ENCODE measurements around the gene GPR65.

GPR65 gene

DNA sequence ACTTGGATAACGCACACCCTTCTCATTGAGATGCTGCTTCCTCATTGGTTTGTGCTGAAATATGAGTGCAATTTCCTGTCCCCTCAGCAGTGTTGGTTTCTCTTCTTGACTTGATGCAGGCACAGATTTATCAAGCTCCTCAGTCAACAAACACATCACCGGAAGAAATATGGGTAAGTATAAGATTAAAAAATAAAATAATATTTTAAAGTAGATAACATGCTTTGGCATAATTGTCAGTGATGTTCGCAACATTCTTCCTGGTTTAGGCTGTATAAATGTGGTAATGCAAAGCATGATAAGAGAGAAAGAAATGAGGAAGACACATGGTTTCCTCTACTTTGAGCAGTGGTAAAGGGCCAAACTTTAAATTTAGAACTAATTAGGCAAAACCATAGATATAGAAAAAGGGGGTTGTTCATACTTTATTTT lies at the start of gene GPR65:
TSS of gene GPR65 (plus strand) at position 86 of the 432 bp plus-strand sequence. CDS start 5,713 bp downstream, outside the sequence.
- DNase-seq = peak; percentile 61 to 84 (median 73)

DNA sequence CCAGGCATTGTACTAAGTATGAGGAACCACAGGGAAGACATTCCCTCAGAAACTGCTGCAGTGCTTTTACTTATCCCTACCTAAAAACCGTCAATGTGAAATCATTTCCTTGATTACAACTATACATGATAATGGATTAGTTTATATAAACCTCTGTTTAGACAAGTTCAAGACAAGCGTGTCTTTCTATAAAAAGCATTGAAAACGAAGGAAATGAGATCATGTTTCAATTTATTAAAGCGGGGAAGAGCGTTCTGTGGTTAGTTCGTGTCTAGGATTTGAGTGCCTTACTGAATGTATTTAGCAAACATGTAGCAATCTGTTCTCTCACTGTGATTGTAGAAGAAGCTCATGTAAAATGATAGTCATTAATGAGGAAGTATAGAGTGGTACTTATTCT lies 49.4 kb upstream of the GPR65 start:
- DNase-seq = peak in 2 of 3 donors; percentile 2 to 20

DNA sequence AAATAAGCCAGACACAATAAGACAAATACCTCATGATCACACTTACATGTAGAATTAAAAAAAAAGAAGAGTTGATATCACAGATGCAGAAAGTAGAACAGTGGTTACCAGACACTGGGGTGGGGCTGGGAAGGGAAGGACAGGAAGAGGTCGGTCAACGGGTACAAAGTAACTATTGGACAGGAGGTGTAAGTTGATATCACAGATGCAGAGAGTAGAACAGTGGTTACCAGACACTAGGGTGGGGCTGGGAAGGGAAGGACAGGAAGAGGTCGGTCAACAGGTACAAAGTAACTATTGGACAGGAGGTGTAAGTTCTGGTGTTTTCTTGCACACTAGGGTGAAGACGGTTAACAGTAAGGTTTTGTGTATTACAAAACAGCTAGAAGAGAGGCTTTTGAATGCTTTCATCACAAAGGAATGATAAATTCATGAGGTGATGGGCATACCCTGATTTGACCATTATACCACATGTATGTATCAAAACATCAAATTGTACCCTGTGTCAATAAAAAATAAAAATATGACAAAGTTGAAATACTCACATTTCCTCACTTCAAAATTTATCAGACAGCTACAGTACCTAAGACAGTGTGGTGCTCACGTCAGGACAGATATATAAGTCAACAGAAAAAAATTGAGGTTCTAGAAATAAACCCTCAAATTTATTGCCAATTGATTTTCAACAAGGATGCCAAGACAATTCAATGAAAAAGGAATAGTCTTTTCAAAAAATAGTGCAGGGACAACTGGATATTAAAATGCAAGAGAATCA lies 44.7 kb upstream of the GPR65 start:
- DNase-seq = no peak

DNA sequence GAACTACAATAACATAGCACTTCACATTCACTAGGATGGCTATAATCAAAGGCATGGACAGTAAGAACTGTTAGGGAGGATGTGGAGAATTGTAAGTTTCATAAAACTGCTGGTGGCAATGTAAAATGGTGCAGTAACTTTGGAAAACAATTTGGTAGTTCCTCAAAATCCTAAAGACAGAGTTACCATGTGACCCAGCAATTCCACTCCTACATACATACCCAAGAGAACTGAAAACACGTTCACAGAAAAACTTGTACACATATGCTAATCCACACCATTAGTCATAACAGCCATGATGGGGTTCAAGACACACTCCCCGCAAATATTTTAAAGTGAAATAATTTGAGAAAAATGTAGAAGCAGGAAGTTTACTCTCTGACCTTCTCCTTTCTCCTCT lies 43.7 kb upstream of the GPR65 start:
- DNase-seq = peak in 2 of 3 donors; percentile 15 to 28

GRCh38 chr14:87966816-87967215 lies 38.1 kb upstream of the GPR65 start:
- no peak for DNase-seq

DNA sequence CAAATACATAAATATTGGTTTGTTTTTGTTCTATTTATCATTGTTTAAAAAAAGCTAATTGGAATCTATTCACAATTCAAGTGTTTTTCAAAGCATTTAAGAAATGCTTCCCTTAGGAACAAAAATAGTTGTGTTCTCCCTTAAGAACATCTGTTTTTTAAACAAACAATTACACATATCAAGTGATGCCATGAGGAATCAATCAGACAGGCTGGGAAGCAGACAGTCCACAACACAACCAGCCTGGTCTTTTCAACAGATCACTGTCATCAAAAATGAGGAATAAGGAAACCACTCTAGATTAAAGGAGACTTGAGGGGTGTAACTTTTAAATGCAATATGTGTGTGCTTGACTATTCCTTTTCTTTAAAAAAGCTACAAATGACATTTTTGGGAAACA lies 37.4 kb upstream of the GPR65 start:
- DNase-seq = no peak

DNA sequence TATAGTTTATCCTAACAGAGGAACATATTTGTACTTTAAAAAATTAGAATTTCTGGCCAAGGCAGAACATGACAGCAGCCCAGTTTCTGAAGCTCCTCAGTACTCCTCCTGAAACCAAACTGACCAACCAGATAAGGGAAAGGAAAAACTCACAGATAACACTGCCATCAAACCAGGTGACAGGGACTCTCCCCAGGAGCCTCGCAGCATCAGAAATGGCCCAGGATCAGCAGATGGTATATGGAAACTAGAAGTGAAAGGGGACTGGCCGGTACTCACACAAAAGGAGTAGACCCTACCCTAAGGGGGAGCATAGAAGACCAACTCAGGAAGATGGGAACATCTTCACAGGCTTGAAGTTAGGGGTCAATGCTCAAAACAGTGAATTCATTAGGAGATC lies 33.9 kb upstream of the GPR65 start:
- DNase-seq = no peak

GRCh38 chr14:87975636-87976035 lies 29.3 kb upstream of the GPR65 start:
- DNase-seq = no peak

DNA sequence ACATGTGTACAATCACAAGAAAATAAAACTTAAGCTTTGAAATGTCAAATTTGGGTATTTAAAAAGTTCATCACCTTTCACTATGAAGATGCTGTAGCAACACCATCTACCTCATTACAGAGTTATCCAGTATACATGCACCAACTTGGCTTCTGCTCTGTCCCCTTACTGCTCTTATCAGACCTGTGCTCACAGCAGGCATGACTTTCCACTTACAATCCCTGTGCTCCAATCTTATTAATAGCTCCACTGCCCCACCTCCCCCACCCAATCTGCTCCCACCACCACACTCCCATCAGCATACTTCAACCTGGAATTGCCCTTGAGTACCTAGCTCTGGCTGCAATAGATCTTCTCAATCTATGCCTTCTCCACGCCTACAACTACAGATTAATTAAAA lies 25.2 kb upstream of the GPR65 start:
- DNase-seq = no peak

GRCh38 chr14:87989221-87989955 lies 15.5 kb upstream of the GPR65 start:
- no peak for DNase-seq

DNA sequence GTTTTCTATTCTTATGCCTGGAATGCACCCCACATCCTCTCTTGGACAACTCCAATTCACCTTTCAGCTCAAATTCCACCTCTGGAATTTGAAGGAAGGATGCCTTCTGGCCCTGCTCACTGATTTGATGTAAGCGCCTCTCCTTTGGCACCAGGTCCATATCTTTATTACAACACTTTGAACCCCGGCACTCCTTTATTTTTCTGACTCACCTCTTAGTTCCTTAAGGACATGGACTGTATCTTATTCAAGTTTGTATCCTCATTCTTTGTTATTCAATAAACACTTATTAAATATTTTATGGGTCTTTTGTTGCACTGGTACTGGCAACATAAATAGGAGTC lies 15.0 kb upstream of the GPR65 start:
- no peak for DNase-seq

- DNase-seq = peak; percentile 37 to 49 (median 38)
Observed at GRCh38 chr14:87990682-87991081, 14.3 kb upstream of the GPR65 start.

DNA sequence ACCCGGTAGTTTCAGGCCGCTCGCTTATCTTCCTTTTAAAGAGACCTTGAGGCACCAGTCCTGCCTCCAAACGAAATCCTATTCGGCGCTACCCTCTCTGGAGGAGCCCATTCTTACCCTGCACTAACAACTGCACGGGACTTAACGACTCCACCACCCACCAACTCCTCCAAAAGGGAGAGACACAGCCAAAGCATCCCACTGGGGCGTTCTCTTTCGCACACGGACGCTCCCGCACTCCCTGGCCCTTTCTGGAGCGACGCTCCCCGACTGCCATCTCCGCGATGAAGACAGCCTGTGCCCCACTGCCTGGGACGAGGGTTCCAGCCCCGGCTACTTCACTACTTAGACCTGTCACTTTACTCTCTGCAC lies 12.6 kb upstream of the GPR65 start:
- DNase-seq = peak in 1 of 3 donors; percentile 30

DNA sequence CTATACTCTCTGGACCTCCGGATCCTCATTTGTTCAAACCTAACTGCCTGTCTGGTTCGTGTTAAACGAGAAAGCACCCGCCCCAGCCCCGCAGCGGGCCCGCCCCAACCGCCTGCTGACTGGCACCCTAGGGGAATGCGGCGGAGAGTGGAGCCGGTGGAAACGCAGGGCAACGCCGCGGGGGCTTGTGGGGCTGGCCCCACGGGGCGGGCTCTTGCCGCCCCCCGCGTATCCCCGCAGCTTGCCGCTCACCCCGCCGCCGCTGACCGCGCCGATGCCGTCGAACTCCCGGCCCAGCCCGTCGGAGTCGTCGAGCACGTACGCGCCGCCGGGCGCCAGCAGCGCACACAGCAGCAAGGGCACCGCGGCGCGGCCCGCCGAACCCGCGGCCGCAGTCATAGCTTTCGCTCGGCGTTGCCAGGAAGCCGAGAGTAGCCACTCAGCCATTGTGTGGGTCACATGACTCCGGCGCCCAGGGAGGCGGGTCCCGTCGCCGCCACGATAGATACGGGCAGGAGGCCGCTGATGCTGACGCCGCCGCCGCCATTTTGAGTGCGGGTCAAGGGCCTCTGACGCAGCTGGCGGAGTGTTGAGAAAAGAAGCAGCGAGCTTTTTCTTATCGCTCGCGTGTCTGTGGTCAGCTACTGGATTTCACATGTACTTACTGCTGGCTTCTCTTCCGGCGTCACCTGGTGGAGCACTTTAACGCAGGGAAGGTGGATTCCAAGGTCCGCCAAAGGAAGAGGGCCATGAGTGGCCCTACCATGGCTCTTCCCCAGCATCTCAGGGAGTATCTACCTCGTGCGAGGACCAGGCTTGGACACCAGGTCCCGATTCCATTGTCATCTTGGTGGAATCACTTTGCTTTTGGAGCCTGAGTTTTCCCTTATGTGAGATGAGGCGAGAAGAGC lies 12.0 kb upstream of the GPR65 start, which contains the start of gene GALC:
TSS of gene GALC (minus strand) at position 465 of the 911 bp plus-strand sequence. CDS start at position 447, 18 bp downstream.
- peak; percentile 97 for DNase-seq

DNA sequence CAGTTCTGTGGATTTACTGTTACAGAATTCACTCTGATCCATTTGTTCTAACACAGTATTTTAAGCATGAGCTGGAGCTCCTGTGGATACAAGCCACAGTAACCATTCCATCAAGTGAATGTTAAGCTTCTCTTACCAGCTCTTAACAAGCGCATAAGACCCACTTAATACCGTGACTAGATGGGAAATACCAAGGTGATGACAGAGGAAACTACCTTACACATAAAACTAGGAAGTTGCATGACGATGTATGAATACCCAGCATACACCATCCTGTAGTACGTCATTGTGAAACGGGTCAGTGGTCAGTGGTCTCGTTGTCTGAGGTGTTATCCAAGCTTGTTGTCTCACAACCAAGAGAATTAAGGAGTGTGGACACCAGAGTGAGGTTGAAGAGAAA lies 10.0 kb upstream of the GPR65 start:
- peak; percentile 56 to 83 (median 72) for DNase-seq

GRCh38 chr14:87995500-87996290 lies 9.2 kb upstream of the GPR65 start:
- peak; percentile 21 to 48 (median 25) for DNase-seq

DNA sequence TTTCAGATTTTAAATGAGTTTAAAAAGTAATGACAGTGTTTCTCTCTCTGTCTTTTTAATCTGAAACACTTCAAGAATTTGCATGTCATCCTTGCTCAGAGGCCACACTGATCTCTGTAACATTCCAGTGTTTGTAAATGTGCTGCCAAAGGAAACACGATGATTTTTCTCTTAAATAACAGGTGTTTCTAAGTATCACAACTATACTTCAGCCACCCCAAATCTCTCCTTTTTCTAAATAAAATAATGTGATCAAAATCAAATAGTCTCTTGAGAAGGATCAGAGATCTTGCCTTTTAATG lies 8.7 kb upstream of the GPR65 start:
- no peak for DNase-seq

DNA sequence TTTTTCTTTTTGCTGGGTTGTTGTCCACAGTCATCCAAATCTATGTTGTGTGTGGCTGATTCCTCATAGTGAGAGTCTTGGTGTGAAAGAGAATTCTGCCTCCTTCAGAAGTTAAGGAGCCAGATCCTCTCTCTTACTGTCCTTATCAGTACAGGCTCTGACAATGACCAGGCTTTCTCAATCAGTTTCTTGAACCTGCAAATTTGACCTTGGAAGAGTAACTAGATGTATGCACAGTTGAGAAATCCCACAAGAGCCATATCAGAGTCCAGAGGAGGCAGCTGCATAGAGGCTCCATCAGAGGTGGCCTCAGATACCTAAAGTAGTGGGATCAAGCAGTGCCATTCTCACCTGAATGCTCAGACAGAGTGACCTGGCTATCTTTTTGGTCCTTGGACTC lies 6.5 kb upstream of the GPR65 start:
- no peak for DNase-seq

GRCh38 chr14:87999277-87999676 lies 5.7 kb upstream of the GPR65 start:
- DNase-seq = peak; percentile 64 to 84 (median 82)

GRCh38 chr14:88002421-88003075 lies 2.4 kb upstream of the GPR65 start:
- peak; percentile 47 to 56 (median 48) for DNase-seq

DNA sequence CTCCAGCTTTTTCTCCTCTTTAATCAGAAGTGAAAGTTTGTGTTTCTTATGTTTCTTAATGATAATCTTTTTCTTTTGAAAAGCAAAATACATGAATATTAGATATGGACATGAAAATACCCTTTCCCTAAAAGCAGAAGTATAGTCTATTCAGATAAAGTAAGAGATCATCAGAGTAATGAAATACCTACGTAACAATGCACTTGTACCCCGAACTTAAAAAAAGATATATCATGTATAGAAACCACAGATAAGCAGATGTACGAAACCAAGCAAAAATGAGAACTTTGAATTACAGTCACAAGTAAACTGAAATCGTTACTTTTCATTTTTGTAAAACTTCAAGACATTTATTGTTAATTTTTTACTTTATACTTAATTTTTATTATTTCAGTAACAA lies 1.5 kb upstream of the GPR65 start:
- DNase-seq = peak in 2 of 3 donors; percentile 30 to 52

DNA sequence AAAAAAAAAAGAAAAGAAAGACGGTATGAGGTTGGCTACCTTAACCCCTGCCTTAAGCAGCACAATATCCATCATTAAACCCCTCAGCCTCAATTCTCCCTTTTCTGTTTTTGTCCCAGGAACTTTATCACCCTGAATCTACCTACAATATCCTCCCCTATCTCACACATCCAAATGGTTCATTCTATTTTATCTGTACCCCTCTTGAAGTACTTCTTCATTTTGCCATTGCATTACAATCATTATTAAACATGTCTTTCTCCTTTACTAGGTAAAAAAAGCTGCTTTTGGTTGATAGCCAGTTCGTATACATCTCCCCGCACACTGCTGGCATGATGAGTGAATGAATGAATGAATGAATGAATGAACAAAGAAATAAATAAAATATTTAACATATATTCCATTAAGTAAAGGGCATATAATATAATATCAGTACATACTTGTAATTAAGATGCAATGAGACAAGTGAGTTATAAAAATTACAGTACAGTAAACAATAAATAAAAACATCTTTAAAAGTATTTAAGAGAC lies 364 bp upstream of the GPR65 start:
- no peak for DNase-seq
